Stimulated activated CD4-positive, alpha-beta T cell treated with anti-CD3 and anti-CD28 coated beads, TNF-alpha, amount 100 ng/mL, for 24 hours (primary cell): ENCODE results near the gene COLGALT1.

Experiments used
- DNase-seq, 3 experiments: peaks; one replicate each; pipeline ENCODE4 v3.0.0-alpha.2; 2020; ENCODE audit warnings: low read depth in 3 of 3

The COLGALT1 gene

GRCh38 chr19:17623224-17623935, 67.9 kb downstream of the COLGALT1 start:
- no peak for DNase-seq

GRCh38 chr19:17624314-17624991, 69.0 kb downstream of the COLGALT1 start:
- no peak for DNase-seq

- DNase-seq: no peak
Measured at GRCh38 chr19:17625043-17625442, 69.6 kb downstream of the COLGALT1 start.

- DNase-seq: no peak
Measured at GRCh38 chr19:17625980-17626379, 70.5 kb downstream of the COLGALT1 start.

GRCh38 chr19:17626456-17627015, 71.1 kb downstream of the COLGALT1 start:
- no peak for DNase-seq

- DNase-seq: no peak
Measured at GRCh38 chr19:17627161-17627560, 71.7 kb downstream of the COLGALT1 start.

- no peak for DNase-seq
Measured at GRCh38 chr19:17627921-17628320, 72.5 kb downstream of the COLGALT1 start.

- DNase-seq: no peak
Measured at GRCh38 chr19:17629760-17630159, 74.3 kb downstream of the COLGALT1 start.

GRCh38 chr19:17632577-17632976, 77.1 kb downstream of the COLGALT1 start:
- DNase-seq: no peak
